Activated T-helper 1 cell treated with anti-CD3 and anti-CD28 coated beads, Interleukin-12 subunit alpha, Interleukin-12 subunit beta, Interleukin-2, Interleukin-4 antibody, amounts not matched to agents 30 ng/mL and 10 ng/mL and 1 ng/mL, durations not matched to agents 14 hours and 24 hours and 36 hours (primary cell): ENCODE data around the gene BCL2. TPM values are rescaled to one million over a fixed set of nuclear protein-coding genes. Genes with fewer than 3 reads are reported as not detected.

ENCODE experiments used
- DNase-seq: peaks from one replicate; pipeline ENCODE4 v3.0.0; 2021; ENCODE audit warnings: low spot score
- H3K27ac Mint-ChIP-seq: one replicate; pipeline ENCODE4 v1.8.0; 2021; ENCODE audit warnings: mild to moderate bottlenecking, mixed read lengths
- H3K27me3 Mint-ChIP-seq: one replicate; pipeline ENCODE4 v1.8.0; 2022; ENCODE audit warnings: mild to moderate bottlenecking, moderate library complexity, mixed read lengths; ENCODE audit not compliant: insufficient read depth
- H3K36me3 Mint-ChIP-seq: one replicate; pipeline ENCODE4 v1.8.0; 2021; ENCODE audit warnings: low read depth, mixed read lengths
- H3K4me1 Mint-ChIP-seq: one replicate; pipeline ENCODE4 v1.8.0; 2021; ENCODE audit warnings: low read depth, mixed read lengths
- H3K4me3 Mint-ChIP-seq: one replicate; pipeline ENCODE4 v1.8.0; 2021; ENCODE audit warnings: mild to moderate bottlenecking, moderate library complexity, mixed read lengths
- H3K9me3 Mint-ChIP-seq: one replicate; pipeline ENCODE4 v1.8.0; 2021; ENCODE audit warnings: mixed read lengths
- intact Hi-C: fragments of 100-400 bp; cut with micrococcal nuclease; formaldehyde crosslinking; loops from one replicate; pipeline ENCODE4 v1.15.1; 2024
- total RNA-seq: library from RNA; stranded (reverse); gene quantifications from 2 replicates; pipeline ENCODE4 v1.2.3, GENCODE V29; 2022

BCL2 gene
- total RNA-seq, 1 donor from 2014 or later, result 97.1 TPM

GRCh38 chr18:63301434-63301833, 18.1 kb downstream of the BCL2 start:
- no peaks in the 10 kb centered on the region for H3K27me3 Mint-ChIP-seq
- peak overlapping the region; percentile 40 for H3K4me3 Mint-ChIP-seq
- intact Hi-C loops, result loop anchor here (5.0 to 10.0 kb wide), 2 partner anchors 34 to 457 kb away; no protein-coding TSS in a partner anchor
- H3K36me3 Mint-ChIP-seq, result peaks cover 70% of the 10 kb centered on the region
- no peaks in the 10 kb centered on the region for H3K9me3 Mint-ChIP-seq
- H3K4me1 Mint-ChIP-seq, result peaks cover 88% of the 10 kb centered on the region
- peak overlapping the region; percentile 96 for H3K27ac Mint-ChIP-seq
- DNase-seq, result no peak

- Mint-ChIP-seq H3K4me1 (peaks cover 91% of the 10 kb centered on the region), H3K9me3 (no peaks in the 10 kb centered on the region)
Observed at GRCh38 chr18:63299837-63300745, 19.5 kb downstream of the BCL2 start.

DNA sequence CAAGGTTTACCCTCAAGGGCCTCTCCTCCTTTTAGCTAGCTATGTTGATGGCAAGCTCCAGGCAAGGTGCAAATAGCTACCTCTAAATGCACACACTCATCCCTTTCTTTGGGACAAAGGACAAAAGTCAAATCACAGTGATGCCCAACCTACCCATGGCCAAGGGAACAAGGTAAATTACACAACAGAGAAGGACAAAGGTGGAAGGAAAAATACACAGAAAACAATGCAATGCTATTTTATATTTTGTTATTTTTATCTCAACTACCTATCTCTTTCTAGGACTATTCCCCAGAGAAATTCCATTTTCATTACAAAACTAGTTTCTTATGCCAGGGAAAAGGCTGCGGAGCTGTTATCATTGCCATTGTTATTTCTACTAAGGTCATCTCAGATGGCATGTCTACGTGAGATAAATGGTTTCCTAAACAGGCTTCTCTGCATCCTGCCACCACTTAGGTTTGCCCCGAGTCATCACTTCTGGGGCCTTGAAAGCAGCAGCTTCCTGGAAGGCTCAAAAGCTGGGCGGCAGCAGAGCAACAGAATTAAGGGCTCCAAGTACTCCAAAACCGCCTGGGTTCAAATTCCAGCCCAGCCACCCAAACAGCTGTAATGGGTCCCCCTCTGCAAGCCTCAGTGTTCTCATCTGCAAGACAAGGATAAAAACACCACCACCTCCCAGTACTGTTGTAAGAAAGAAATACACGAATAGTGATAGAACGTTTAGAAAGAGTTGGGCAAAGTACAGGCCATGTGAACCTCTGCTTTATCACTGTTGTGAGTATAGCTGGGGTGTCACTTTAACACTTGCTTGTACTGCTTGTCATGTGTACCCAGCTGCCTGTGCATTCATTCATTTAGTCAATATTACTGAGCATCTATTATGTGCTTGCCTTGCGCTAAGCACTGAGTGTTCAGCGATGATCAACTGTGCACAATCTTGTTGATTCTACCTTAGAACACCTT, 20.9 kb downstream of the BCL2 start:
- intact Hi-C loops, result no loop called here
- peak overlapping the region; percentile 96 for H3K27ac Mint-ChIP-seq
- peak; percentile 37 for DNase-seq
- H3K36me3 Mint-ChIP-seq, result peaks cover 72% of the 10 kb centered on the region
- peaks cover 80% of the 10 kb centered on the region for H3K4me1 Mint-ChIP-seq
- no peaks in the 10 kb centered on the region for H3K9me3 Mint-ChIP-seq
- no peaks in the 10 kb centered on the region for H3K27me3 Mint-ChIP-seq
- peak overlapping the region; percentile 76 for H3K4me3 Mint-ChIP-seq

More at GRCh38 chr18:63299837-63300745, 19.5 kb downstream of the BCL2 start:
- Mint-ChIP-seq H3K36me3 (peaks cover 74% of the 10 kb centered on the region), H3K27me3 (no peaks in the 10 kb centered on the region), H3K4me3 (peak overlapping the region; percentile 76), H3K27ac (peak overlapping the region; percentile 96)
- intact Hi-C loops, result loop anchor here (1.0 to 10.0 kb wide), 7 partner anchors 10 to 455 kb away; no protein-coding TSS in a partner anchor
- DNase-seq, result no peak

DNA sequence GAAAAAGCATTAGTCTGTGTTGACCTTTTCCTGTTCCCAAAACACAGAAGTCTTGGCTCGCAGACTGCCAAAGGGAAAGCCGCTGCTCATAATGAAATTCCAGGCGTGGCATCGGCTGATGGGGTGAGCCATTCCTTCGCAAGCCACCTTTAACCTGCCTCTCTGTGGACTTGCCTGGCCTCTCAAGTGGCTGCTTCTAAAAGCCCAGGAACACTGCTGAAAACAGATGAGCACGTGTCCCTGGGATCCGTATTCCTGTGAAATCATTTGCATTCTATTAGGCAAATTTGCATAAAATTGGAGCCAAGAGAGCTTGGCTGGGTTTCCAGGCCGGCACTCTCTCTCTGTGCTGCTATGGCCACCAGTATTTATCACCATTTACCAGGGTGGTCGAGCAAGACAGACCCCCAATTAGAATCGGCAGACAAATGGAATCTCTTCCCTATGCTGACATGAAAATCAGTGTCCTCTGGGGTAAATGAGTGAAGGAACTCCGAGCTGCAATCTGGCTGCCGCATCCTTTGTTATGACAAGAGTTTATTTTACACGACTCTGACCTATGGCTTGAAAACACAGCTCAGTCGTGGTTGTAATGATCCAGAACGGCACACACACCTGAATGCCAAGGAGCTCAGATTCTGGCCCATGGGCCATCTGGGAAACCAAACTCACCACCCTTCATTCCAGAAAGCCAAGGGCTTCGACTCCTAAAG, 21.7 kb downstream of the BCL2 start:
- peaks cover 78% of the 10 kb centered on the region for H3K36me3 Mint-ChIP-seq

GRCh38 chr18:63293935-63294334, 25.6 kb downstream of the BCL2 start:
- peak overlapping the region; percentile 54 for H3K4me3 Mint-ChIP-seq
- H3K36me3 Mint-ChIP-seq, result peaks cover 72% of the 10 kb centered on the region
- H3K27ac Mint-ChIP-seq, result peak overlapping the region; percentile 86
- DNase-seq, result no peak
- no peaks in the 10 kb centered on the region for H3K27me3 Mint-ChIP-seq
- no peaks in the 10 kb centered on the region for H3K9me3 Mint-ChIP-seq
- intact Hi-C loops, result loop anchor here (1.0 kb wide), 1 partner anchor 10 kb away; no protein-coding TSS in a partner anchor
- peaks cover 74% of the 10 kb centered on the region for H3K4me1 Mint-ChIP-seq

More for the DNA sequence above, 21.7 kb downstream of the BCL2 start:
- intact Hi-C loops, result no loop called here
- Mint-ChIP-seq H3K27ac (peak overlapping the region; percentile 96), H3K4me3 (peak overlapping the region; percentile 45), H3K27me3 (no peaks in the 10 kb centered on the region), H3K4me1 (peaks cover 80% of the 10 kb centered on the region), H3K9me3 (no peaks in the 10 kb centered on the region)
- DNase-seq, result no peak

- peaks cover 65% of the 10 kb centered on the region for H3K4me1 Mint-ChIP-seq
Observed at GRCh38 chr18:63292831-63293683, 26.5 kb downstream of the BCL2 start.

DNA sequence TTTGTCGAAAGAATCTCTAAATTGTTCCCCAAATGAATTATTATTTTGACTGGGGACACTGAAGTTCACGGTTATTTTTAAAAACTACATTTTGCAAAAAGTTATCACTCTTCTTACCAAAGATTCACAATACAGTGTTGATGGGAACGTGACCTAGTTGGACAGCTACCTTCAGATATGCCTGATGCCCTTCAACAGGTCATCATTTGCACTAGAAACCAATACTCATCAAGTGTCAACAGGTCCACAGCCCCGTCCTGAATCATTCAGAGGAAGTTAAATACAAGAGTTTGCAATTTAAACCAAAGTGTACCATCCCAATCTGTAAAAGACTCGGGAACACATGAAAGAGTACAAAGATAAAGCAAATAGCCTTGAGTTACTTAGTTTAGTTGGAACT, 28.3 kb downstream of the BCL2 start:
- Mint-ChIP-seq H3K36me3 (peaks cover 55% of the 10 kb centered on the region), H3K9me3 (no peaks in the 10 kb centered on the region), H3K4me3 (peak overlapping the region; percentile 38), H3K4me1 (peaks cover 56% of the 10 kb centered on the region), H3K27me3 (no peaks in the 10 kb centered on the region), H3K27ac (peak overlapping the region; percentile 89)
- intact Hi-C loops, result loop anchor here (1.0 to 2.0 kb wide), 5 partner anchors 22 to 130 kb away; no protein-coding TSS in a partner anchor
- DNase-seq, result no peak

More at GRCh38 chr18:63292831-63293683, 26.5 kb downstream of the BCL2 start:
- Mint-ChIP-seq H3K27me3 (no peaks in the 10 kb centered on the region), H3K4me3 (peak overlapping the region; percentile 46), H3K27ac (peak overlapping the region; percentile 86), H3K36me3 (peaks cover 64% of the 10 kb centered on the region), H3K9me3 (no peaks in the 10 kb centered on the region)
- no peak for DNase-seq
- intact Hi-C loops, result loop anchor here (1.0 kb wide), 1 partner anchor 9 kb away; no protein-coding TSS in a partner anchor

DNA sequence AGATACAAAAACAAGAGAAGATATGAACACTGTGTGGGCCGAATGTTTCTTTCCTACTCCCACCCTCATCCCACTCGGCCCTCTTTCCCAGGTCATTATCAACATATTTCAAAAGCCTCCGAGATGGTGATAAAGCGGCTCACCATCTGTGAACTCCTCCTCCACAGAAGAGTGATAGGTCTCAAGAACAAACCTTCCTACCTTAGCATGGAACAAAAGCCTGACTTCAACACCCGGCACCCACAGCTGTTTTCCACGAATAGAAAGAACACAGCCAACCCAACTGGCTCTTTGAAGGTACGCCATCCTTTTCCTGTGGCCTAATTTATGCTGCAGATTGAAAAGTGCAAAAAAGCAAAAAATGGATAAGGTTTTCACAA, 28.8 kb downstream of the BCL2 start:
- H3K9me3 Mint-ChIP-seq, result no peaks in the 10 kb centered on the region
- H3K4me3 Mint-ChIP-seq, result peak overlapping the region; percentile 38
- intact Hi-C loops, result loop anchor here (1.0 to 2.0 kb wide), 6 partner anchors 9 to 130 kb away; no protein-coding TSS in a partner anchor
- peaks cover 51% of the 10 kb centered on the region for H3K4me1 Mint-ChIP-seq
- peaks cover 55% of the 10 kb centered on the region for H3K36me3 Mint-ChIP-seq
- DNase-seq, result no peak
- no peaks in the 10 kb centered on the region for H3K27me3 Mint-ChIP-seq
- H3K27ac Mint-ChIP-seq, result peak overlapping the region; percentile 89

DNA sequence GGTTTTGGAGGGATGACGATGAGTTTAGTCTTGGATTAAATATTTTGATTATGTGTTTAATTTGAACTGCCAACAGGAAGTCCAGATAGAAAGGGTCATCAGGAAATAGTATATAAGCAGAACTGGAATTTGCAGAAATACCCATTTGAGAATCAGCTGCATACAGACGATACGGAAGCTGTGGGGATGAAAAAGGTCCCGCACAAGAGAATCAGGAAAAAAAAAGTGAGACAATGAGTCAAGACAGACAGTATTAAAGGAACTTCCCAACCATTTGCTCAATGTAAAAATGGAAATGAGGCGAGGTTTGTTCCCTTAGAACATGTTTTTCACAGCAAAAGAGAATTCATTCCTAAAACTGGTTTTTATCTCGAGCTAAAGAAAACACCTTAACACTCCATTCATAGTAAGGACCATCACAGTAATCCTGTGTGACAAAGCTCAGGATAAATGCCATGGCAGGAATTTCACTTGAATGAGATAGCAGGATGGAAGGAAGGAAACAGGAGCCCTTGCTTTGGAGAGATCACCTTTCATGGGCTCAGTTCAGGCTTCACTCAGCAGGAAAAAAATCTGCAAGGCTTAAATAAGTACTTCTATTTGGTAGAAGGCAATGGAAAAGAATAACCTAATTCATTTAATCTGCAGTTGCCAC, 29.3 kb downstream of the BCL2 start:
- Mint-ChIP-seq H3K36me3 (peaks cover 53% of the 10 kb centered on the region), H3K27me3 (no peaks in the 10 kb centered on the region), H3K9me3 (no peaks in the 10 kb centered on the region), H3K27ac (peak overlapping the region; percentile 89), H3K4me3 (peak overlapping the region; percentile 38), H3K4me1 (peaks cover 46% of the 10 kb centered on the region)
- no peak for DNase-seq
- intact Hi-C loops, result loop anchor here (1.0 to 2.0 kb wide), 5 partner anchors 10 to 129 kb away; no protein-coding TSS in a partner anchor

DNA sequence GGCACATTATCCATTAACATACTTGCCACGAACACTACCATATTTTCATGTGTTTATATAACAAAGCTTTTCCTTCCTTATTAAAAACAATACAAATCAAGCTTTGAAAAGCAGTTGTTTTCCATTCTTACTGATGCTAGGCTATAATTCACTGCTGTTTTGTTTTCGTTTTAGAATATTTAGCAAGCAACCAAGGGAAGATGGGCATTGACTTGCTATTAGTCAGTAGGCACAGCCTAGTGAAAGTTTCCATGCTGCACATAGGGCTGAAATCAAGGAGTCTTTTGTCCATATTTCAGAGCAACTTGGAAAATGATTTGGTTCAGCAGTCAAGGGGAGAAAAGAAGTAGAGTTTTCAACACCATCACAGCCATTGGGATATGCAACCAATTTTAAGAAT, 31.3 kb downstream of the BCL2 start:
- intact Hi-C loops, result no loop called here
- no peak for DNase-seq
- Mint-ChIP-seq H3K9me3 (no peaks in the 10 kb centered on the region), H3K4me3 (no peak overlapping the region), H3K4me1 (peaks cover 50% of the 10 kb centered on the region), H3K27ac (no peak overlapping the region), H3K36me3 (peaks cover 49% of the 10 kb centered on the region), H3K27me3 (no peaks in the 10 kb centered on the region)

GRCh38 chr18:63287691-63288220, 31.8 kb downstream of the BCL2 start:
- Mint-ChIP-seq H3K27me3 (no peaks in the 10 kb centered on the region), H3K9me3 (no peaks in the 10 kb centered on the region), H3K4me1 (peaks cover 46% of the 10 kb centered on the region), H3K4me3 (no peak overlapping the region), H3K27ac (no peak overlapping the region), H3K36me3 (peaks cover 44% of the 10 kb centered on the region)
- no peak for DNase-seq
- intact Hi-C loops, result no loop called here
